ENCODE results near the gene CYFIP1. TPM values are rescaled to one million over a fixed set of nuclear protein-coding genes. Genes with fewer than 3 reads are reported as not detected.

CYFIP1 gene
- total RNA-seq, 1 experiment from 2014 or later: 78.1 TPM

GRCh38 chr15:22918056-22918455 lies 62.1 kb downstream of the CYFIP1 start:
- DNase-seq (ENCODE audit: low spot score): peak; percentile 68

- no peak for DNase-seq (ENCODE audit: low spot score)
Measured at GRCh38 chr15:22917556-22917955, 62.6 kb downstream of the CYFIP1 start.

- no peak for DNase-seq (ENCODE audit: low spot score)
Measured at GRCh38 chr15:22916606-22917350, 63.4 kb downstream of the CYFIP1 start.

- DNase-seq (ENCODE audit: low spot score): peak; percentile 63
Measured at GRCh38 chr15:22915866-22916515, 64.2 kb downstream of the CYFIP1 start.

- DNase-seq (ENCODE audit: low spot score): no peak
Measured at GRCh38 chr15:22913646-22914380, 66.4 kb downstream of the CYFIP1 start.

GRCh38 chr15:22912256-22912655 lies 67.9 kb downstream of the CYFIP1 start:
- DNase-seq (ENCODE audit: low spot score): no peak

- DNase-seq (ENCODE audit: low spot score): no peak
Measured at GRCh38 chr15:22911306-22911705, 68.9 kb downstream of the CYFIP1 start.

- no peak for DNase-seq (ENCODE audit: low spot score)
Measured at GRCh38 chr15:22908830-22909229, 71.3 kb downstream of the CYFIP1 start.

- no peak for DNase-seq (ENCODE audit: low spot score)
Measured at GRCh38 chr15:22907161-22907950, 72.8 kb downstream of the CYFIP1 start.

- DNase-seq (ENCODE audit: low spot score): no peak
Measured at GRCh38 chr15:22904736-22905135, 75.4 kb downstream of the CYFIP1 start.

- DNase-seq (ENCODE audit: low spot score): no peak
Measured at GRCh38 chr15:22903961-22904534, 76.1 kb downstream of the CYFIP1 start.

GRCh38 chr15:22903427-22903826 lies 76.7 kb downstream of the CYFIP1 start:
- no peak for DNase-seq (ENCODE audit: low spot score)

- DNase-seq (ENCODE audit: low spot score): no peak
Measured at GRCh38 chr15:22902981-22903380, 77.2 kb downstream of the CYFIP1 start.

- no peak for DNase-seq (ENCODE audit: low spot score)
Measured at GRCh38 chr15:22902578-22902977, 77.6 kb downstream of the CYFIP1 start.

GRCh38 chr15:22902046-22902445 lies 78.1 kb downstream of the CYFIP1 start:
- DNase-seq (ENCODE audit: low spot score): no peak

- DNase-seq (ENCODE audit: low spot score): peak; percentile 92
Measured at GRCh38 chr15:22895465-22896190, 84.5 kb downstream of the CYFIP1 start.

GRCh38 chr15:22893881-22894280 lies 86.3 kb downstream of the CYFIP1 start:
- no peak for DNase-seq (ENCODE audit: low spot score)

- DNase-seq (ENCODE audit: low spot score): no peak
Measured at GRCh38 chr15:22893081-22893480, 87.1 kb downstream of the CYFIP1 start.

GRCh38 chr15:22892333-22892732 lies 87.8 kb downstream of the CYFIP1 start:
- no peak for DNase-seq (ENCODE audit: low spot score)

GRCh38 chr15:22891426-22892210 lies 88.5 kb downstream of the CYFIP1 start:
- no peak for DNase-seq (ENCODE audit: low spot score)

Data from A172 (cell line).